H9 (cell line): ENCODE data around the gene CCS. TPM values are rescaled to one million over a fixed set of nuclear protein-coding genes. Genes with fewer than 3 reads are reported as not detected.
A peak's percentile ranks its signal among the peaks of the same experiment; 100 is the strongest.

ENCODE experiments used
- DNase-seq: peaks from one replicate; pipeline ENCODE4 v3.0.0-alpha.2; 2017
- H2AFZ ChIP-seq: one replicate; pipeline ENCODE4 v1.6.1; 2013; ENCODE audit warnings: mild to moderate bottlenecking, low read length, control low read depth, moderate library complexity
- H2AK5ac ChIP-seq: 2 replicates; pipeline ENCODE4 v1.6.1; 2013; ENCODE audit warnings: low read length, control low read depth, mixed read lengths; ENCODE audit not compliant: insufficient read length
- H2BK120ac ChIP-seq: one replicate; pipeline ENCODE4 v1.6.1; 2013; ENCODE audit warnings: low read depth, mild to moderate bottlenecking, low read length, control low read depth, inconsistent platforms; ENCODE audit not compliant: poor library complexity, severe bottlenecking
- H2BK12ac ChIP-seq: 2 replicates; pipeline ENCODE4 v1.6.1; 2013; ENCODE audit warnings: low read length, control low read depth, mixed read lengths, low read depth; ENCODE audit not compliant: insufficient read length
- H2BK15ac ChIP-seq: 2 replicates; pipeline ENCODE4 v1.6.1; 2013; ENCODE audit warnings: low read depth, low read length, control low read depth
- H2BK20ac ChIP-seq: one replicate; pipeline ENCODE4 v1.6.1; 2013; ENCODE audit warnings: low read depth, mild to moderate bottlenecking, low read length, control low read depth, inconsistent platforms; ENCODE audit not compliant: poor library complexity, severe bottlenecking
- H2BK5ac ChIP-seq: 2 replicates; pipeline ENCODE4 v1.6.1; 2013; ENCODE audit warnings: low read length, control low read depth, mixed read lengths; ENCODE audit not compliant: insufficient read length
- H3K14ac ChIP-seq: 2 replicates; pipeline ENCODE4 v1.6.1; 2013; ENCODE audit warnings: low read length, control low read depth; ENCODE audit not compliant: insufficient read depth
- H3K18ac ChIP-seq: 2 replicates; pipeline ENCODE4 v1.6.1; 2013; ENCODE audit warnings: low read depth, mild to moderate bottlenecking, mixed read lengths, low read length, control low read depth; ENCODE audit not compliant: insufficient read length
- H3K23ac ChIP-seq: 2 replicates; pipeline ENCODE4 v1.6.1; 2013; ENCODE audit warnings: low read length, control low read depth, mixed read lengths, low read depth; ENCODE audit not compliant: insufficient read length
- H3K23me2 ChIP-seq: 2 replicates; pipeline ENCODE4 v1.6.1; 2013; ENCODE audit warnings: low read depth, mild to moderate bottlenecking, mixed read lengths, low read length, control low read depth; ENCODE audit not compliant: insufficient read length, poor library complexity, severe bottlenecking
- H3K27ac ChIP-seq: 2 replicates; pipeline ENCODE4 v1.5.1; 2013; ENCODE audit warnings: low read length, control low read depth, mixed read lengths, low read depth; ENCODE audit not compliant: insufficient read length
- H3K27me3 ChIP-seq: 2 replicates; pipeline ENCODE4 v1.6.1; 2013; ENCODE audit warnings: low read length, control low read depth, inconsistent platforms; ENCODE audit not compliant: insufficient read depth
- H3K4ac ChIP-seq: 2 replicates; pipeline ENCODE4 v1.6.1; 2013; ENCODE audit warnings: low read depth, mild to moderate bottlenecking, control low read depth, inconsistent platforms, low read length, moderate library complexity
- H3K4me1 ChIP-seq: 2 replicates; pipeline ENCODE4 v1.6.1; 2013; ENCODE audit warnings: low read length, control low read depth, inconsistent platforms; ENCODE audit not compliant: insufficient read depth
- H3K4me2 ChIP-seq: 2 replicates; pipeline ENCODE4 v1.6.1; 2013; ENCODE audit warnings: low read length, control low read depth, mixed read lengths; ENCODE audit not compliant: insufficient read length, insufficient read depth
- H3K56ac ChIP-seq: 2 replicates; pipeline ENCODE4 v1.6.1; 2013; ENCODE audit warnings: low read depth, mild to moderate bottlenecking, mixed read lengths, low read length, control low read depth; ENCODE audit not compliant: insufficient read length
- H3K79me1 ChIP-seq: 2 replicates; pipeline ENCODE4 v1.6.1; 2013; ENCODE audit warnings: low read depth, mild to moderate bottlenecking, moderate library complexity, low read length, control low read depth, inconsistent platforms; ENCODE audit not compliant: insufficient read depth, poor library complexity, severe bottlenecking
- H3K79me2 ChIP-seq: 2 replicates; pipeline ENCODE4 v1.6.1; 2013; ENCODE audit warnings: low read length, control low read depth, inconsistent platforms; ENCODE audit not compliant: insufficient read depth
- H3K9ac ChIP-seq: 2 replicates; pipeline ENCODE4 v1.6.1; 2013; ENCODE audit warnings: low read length, control low read depth, mixed read lengths; ENCODE audit not compliant: insufficient read length; ENCODE audit errors: extremely low read depth
- H3K9me3 ChIP-seq: one replicate; pipeline ENCODE4 v1.6.1; 2013; ENCODE audit warnings: low read depth, low read length, inconsistent platforms; ENCODE audit not compliant: control insufficient read depth
- H3T11ph ChIP-seq: one replicate; pipeline ENCODE4 v1.6.1; 2013; ENCODE audit warnings: mild to moderate bottlenecking, low read length, control low read depth, inconsistent platforms
- H4K20me1 ChIP-seq: one replicate; pipeline ENCODE4 v1.6.1; 2013; ENCODE audit not compliant: control insufficient read depth, insufficient read length, insufficient read depth
- H4K5ac ChIP-seq: 2 replicates; pipeline ENCODE4 v1.6.1; 2013; ENCODE audit warnings: low read depth, mild to moderate bottlenecking, mixed read lengths, low read length, control low read depth; ENCODE audit not compliant: insufficient read length
- H4K8ac ChIP-seq: replicated peaks from 2 replicates; pipeline ENCODE4 v1.6.1; 2013; ENCODE audit warnings: low read length, control low read depth, mixed read lengths, low read depth; ENCODE audit not compliant: insufficient read length
- H4K91ac ChIP-seq: 2 replicates; pipeline ENCODE4 v1.6.1; 2013; ENCODE audit warnings: low read depth, mild to moderate bottlenecking, moderate library complexity, mixed read lengths, low read length, control low read depth; ENCODE audit not compliant: insufficient read length
- H3K27ac Mint-ChIP-seq, 3 experiments: 2 replicates in 2 of 3; 3 replicates in 1 of 3; pipeline ENCODE4 v1.8.0; 2020 to 2021; ENCODE audit warnings: mixed read lengths in 3 of 3, mild to moderate bottlenecking in 1 of 3, moderate library complexity in 1 of 3
- H3K27me3 Mint-ChIP-seq: 2 replicates; pipeline ENCODE4 v1.8.0; 2021; ENCODE audit warnings: low read depth, mild to moderate bottlenecking, moderate library complexity, mixed read lengths
- H3K36me3 Mint-ChIP-seq, 3 experiments: 2 replicates in 2 of 3; 3 replicates in 1 of 3; pipeline ENCODE4 v1.8.0; 2020 to 2021; ENCODE audit warnings: low read depth in 3 of 3, mixed read lengths in 3 of 3; ENCODE audit not compliant: insufficient read depth in 1 of 3
- H3K4me1 Mint-ChIP-seq, 2 experiments: 2 replicates each; pipeline ENCODE4 v1.8.0; 2020; ENCODE audit warnings: mixed read lengths in 2 of 2
- H3K4me3 Mint-ChIP-seq, 2 experiments: 2 replicates in 1 of 2; 3 replicates in 1 of 2; pipeline ENCODE4 v1.8.0; 2020 to 2021; ENCODE audit warnings: mild to moderate bottlenecking in 2 of 2, mixed read lengths in 2 of 2, moderate library complexity in 1 of 2
- H3K9me3 Mint-ChIP-seq, 2 experiments: 2 replicates in 1 of 2; 3 replicates in 1 of 2; pipeline ENCODE4 v1.8.0; 2020; ENCODE audit warnings: mild to moderate bottlenecking in 2 of 2, mixed read lengths in 2 of 2, moderate library complexity in 1 of 2
- WGBS: extraction: QIAGEN DNeasy Blood & Tissue Kit; methylation state at CpG from one replicate; pipeline ENCODE4 v1.1.7; 2013; ENCODE audit warnings: missing lambda C conversion rate, low lambda C conversion rate, mixed read lengths; ENCODE audit not compliant: insufficient read length; ENCODE audit errors: extremely low coverage; 5-methylcytosine and 5-hydroxymethylcytosine counted together
- total RNA-seq: library from RNA; stranded (reverse); gene quantifications from 2 replicates; pipeline ENCODE4 v1.2.1, GENCODE V29; 2021
- TF ChIP-seq, protein P1 (sequence below): fragments of 200-600 bp; sonication (generic); conservative IDR thresholded peaks from 3 replicates; pipeline ENCODE4 v1.8.0; 2021; ENCODE audit warnings: antibody characterized with exemption, mild to moderate bottlenecking

The CCS gene
- total RNA-seq, 1 experiment from 2014 or later, result 61.1 TPM

DNA sequence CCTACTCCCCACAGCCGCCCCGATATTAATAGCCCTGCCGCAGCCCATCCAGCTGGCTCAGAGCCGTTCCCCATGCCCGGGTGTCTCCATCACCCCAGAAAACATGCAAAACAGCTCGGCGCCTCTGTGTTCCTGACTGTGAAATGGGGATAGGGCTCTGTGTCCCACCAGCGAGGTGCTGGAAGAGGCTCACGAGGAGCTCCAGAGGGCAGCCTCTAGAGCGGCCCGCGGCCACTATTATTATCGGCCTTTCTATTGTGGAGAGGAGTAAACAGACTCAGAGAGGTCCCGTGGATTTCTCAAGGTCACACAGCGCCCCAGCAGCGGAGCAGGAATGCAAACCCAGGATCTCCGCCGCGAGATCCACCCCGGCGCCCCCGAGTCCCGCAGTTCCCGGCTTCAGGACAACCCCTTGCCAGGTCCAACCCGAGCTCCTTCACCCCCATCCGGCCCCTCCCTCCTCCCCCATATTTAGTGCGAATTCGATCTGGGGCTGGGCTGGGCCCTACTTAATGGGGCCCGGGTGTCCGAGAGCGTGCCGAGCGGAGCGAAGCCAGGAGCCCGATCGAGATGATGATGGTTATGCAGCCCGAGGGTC is 46.5 kb upstream of the CCS start, which contains the start of gene ACTN3:
Gene ACTN3 (plus strand): TSS at position 536 of the 598 bp plus-strand sequence. CDS start 35 bp downstream, at position 571.
- Histone ChIP-seq H4K91ac (no peak within 1 kb of the TSS), H3K23ac (no peak within 1 kb of the TSS), H3K4me1 (no peaks in the 10 kb centered on the region), H4K8ac (no peak within 1 kb of the TSS), H3K9me3 (no peaks in the 10 kb centered on the region), H2BK5ac (no peak within 1 kb of the TSS), H2BK120ac (no peak within 1 kb of the TSS), H3K27me3 (no peaks in the 10 kb centered on the region), H2BK20ac (no peak within 1 kb of the TSS), H3K9ac (peak within 1 kb of the TSS; percentile 56), H3K18ac (peak within 1 kb of the TSS; percentile 53), H3K14ac (peak within 1 kb of the TSS; percentile 61; the same call in 1 of the 2 replicates), H3K27ac (no peak within 1 kb of the TSS), H3K4ac (no peak within 1 kb of the TSS), H3T11ph (no peak within 1 kb of the TSS), H2BK15ac (no peak within 1 kb of the TSS), H3K23me2 (no peaks in the 10 kb centered on the region), H2AK5ac (no peak within 1 kb of the TSS), H4K5ac (no peak within 1 kb of the TSS), H2BK12ac (no peak within 1 kb of the TSS), H4K20me1 (no peaks in the 10 kb centered on the region), H3K4me2 (peak within 1 kb of the TSS; percentile 57), H3K79me2 (no peaks in the 10 kb centered on the region), H3K79me1 (no peaks in the 10 kb centered on the region), H2AFZ (no peak within 1 kb of the TSS), H3K56ac (no peak within 1 kb of the TSS)
- Mint-ChIP-seq H3K27ac (peak within 1 kb of the TSS; percentile 50 to 90 (median 82); a peak in 4 of 7 replicates), H3K27me3 (no peaks in the 10 kb centered on the region; the same call in 1 of the 2 replicates), H3K4me1 (peaks cover 37 to 38% of the 10 kb centered on the region in 2 experiments), H3K36me3 (peaks cover 0 to 36% (median 27%) of the 10 kb centered on the region in 3 experiments), H3K9me3 (no peaks in the 10 kb centered on the region; a peak in 1 of 5 replicates), H3K4me3 (peak within 1 kb of the TSS; percentile 82 to 85)
- TF ChIP-seq, protein P1, sequence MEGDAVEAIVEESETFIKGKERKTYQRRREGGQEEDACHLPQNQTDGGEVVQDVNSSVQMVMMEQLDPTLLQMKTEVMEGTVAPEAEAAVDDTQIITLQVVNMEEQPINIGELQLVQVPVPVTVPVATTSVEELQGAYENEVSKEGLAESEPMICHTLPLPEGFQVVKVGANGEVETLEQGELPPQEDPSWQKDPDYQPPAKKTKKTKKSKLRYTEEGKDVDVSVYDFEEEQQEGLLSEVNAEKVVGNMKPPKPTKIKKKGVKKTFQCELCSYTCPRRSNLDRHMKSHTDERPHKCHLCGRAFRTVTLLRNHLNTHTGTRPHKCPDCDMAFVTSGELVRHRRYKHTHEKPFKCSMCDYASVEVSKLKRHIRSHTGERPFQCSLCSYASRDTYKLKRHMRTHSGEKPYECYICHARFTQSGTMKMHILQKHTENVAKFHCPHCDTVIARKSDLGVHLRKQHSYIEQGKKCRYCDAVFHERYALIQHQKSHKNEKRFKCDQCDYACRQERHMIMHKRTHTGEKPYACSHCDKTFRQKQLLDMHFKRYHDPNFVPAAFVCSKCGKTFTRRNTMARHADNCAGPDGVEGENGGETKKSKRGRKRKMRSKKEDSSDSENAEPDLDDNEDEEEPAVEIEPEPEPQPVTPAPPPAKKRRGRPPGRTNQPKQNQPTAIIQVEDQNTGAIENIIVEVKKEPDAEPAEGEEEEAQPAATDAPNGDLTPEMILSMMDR, result no peak
- peak; percentile 88 for DNase-seq
- no CpG with 5 or more reads among the region's 37 CpGs for WGBS
